ENCODE measurements around the gene SLC9B2.
"Not testable (repeated sequence)": the region's sequence is repeated elsewhere in the genome, so short reads cannot be mapped to it uniquely, and the experiment has no call there.

Gene SLC9B2

DNA sequence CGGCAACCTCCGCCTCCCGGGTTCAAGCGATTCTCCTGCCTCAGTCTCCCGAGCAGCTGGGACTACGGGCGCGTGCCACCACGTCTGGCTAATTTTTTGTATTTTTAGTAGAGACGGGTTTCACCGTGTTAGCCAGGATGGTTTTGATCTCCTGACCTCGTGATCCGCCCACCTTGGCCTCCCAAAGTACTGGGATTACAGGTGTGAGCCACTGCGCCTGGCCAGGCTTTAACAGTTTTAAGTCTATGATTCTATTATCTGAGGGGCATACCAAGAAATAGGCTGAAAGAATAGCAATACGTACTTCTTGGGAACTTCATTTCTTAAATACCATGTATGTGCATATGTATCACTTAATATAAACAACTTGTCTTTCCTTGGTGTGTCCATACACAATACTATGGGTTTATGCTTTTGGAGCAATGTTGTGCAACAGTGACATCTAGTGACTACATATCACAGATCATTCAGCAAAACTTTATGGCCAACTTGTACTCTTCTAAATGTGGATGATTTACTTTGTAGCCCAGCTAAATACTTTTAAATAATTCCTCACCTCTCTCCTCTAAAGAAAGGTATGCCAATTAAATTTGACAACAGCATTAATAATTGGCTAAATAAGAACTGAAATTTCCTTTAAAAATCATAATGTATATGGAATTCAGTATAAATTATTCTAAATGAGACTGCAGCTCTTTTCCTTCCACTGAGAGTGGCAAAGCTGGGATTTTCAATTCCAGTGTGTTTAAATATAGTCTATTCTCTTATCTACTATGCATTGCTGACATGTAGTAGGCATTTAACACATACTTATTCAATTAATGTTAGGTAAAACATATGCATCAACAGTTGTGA, 67.5 kb downstream of the SLC9B2 start:
- no peak overlapping the region for H2AFZ ChIP-seq (ENCODE audit: low read depth, low read length)
- H3K36me3 ChIP-seq (ENCODE audit: insufficient read depth, low read length) = no peaks in the 10 kb centered on the region
- TF ChIP-seq EZH2 (IDR thresholded peaks at IDR 0.05; ENCODE audit: borderline replicate concordance, low read depth, low read length, severe bottlenecking) = no peak
- TF ChIP-seq, protein P1, sequence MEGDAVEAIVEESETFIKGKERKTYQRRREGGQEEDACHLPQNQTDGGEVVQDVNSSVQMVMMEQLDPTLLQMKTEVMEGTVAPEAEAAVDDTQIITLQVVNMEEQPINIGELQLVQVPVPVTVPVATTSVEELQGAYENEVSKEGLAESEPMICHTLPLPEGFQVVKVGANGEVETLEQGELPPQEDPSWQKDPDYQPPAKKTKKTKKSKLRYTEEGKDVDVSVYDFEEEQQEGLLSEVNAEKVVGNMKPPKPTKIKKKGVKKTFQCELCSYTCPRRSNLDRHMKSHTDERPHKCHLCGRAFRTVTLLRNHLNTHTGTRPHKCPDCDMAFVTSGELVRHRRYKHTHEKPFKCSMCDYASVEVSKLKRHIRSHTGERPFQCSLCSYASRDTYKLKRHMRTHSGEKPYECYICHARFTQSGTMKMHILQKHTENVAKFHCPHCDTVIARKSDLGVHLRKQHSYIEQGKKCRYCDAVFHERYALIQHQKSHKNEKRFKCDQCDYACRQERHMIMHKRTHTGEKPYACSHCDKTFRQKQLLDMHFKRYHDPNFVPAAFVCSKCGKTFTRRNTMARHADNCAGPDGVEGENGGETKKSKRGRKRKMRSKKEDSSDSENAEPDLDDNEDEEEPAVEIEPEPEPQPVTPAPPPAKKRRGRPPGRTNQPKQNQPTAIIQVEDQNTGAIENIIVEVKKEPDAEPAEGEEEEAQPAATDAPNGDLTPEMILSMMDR (IDR thresholded peaks at IDR 0.05; ENCODE audit: borderline replicate concordance, extremely low read depth, low read length, poor library complexity, severe bottlenecking) = peak; percentile 85
- H3K9me3 ChIP-seq (ENCODE audit: insufficient read depth, low read length, severe bottlenecking) = no peaks in the 10 kb centered on the region
- no peaks in the 10 kb centered on the region for H3K4me1 ChIP-seq (ENCODE audit: insufficient read depth, low read length)
- no peaks in the 10 kb centered on the region for H3K79me2 ChIP-seq (ENCODE audit: insufficient read depth, low read length)
- no peaks in the 10 kb centered on the region for H3K27me3 ChIP-seq (ENCODE audit: insufficient read depth, low read length, poor library complexity)
- no peaks in the 10 kb centered on the region for H4K20me1 ChIP-seq (ENCODE audit: insufficient read depth, low read length)
- no peak overlapping the region for H3K27ac ChIP-seq (ENCODE audit: low read length)
- DNase-seq (peak; percentile 32), ATAC-seq (ENCODE audit: insufficient read depth, low read depth) (peak; percentile 97)
- H3K4me3 ChIP-seq (ENCODE audit: low read depth in 1 of 2, low read length in 2 of 2) = no peak overlapping the region
- no peak overlapping the region for H3K4me2 ChIP-seq (ENCODE audit: insufficient read depth, low read length)
- no peak overlapping the region for H3K9ac ChIP-seq (ENCODE audit: low read depth, low read length)

GRCh38 chr4:103002551-103002950, 74.0 kb downstream of the SLC9B2 start:
- no peak overlapping the region for H3K4me3 ChIP-seq (ENCODE audit: low read depth in 1 of 2, low read length in 2 of 2)
- H3K9ac ChIP-seq (ENCODE audit: low read depth, low read length) = no peak overlapping the region
- H2AFZ ChIP-seq (ENCODE audit: low read depth, low read length) = no peak overlapping the region
- H3K36me3 ChIP-seq (ENCODE audit: insufficient read depth, low read length) = no peaks in the 10 kb centered on the region
- no peak overlapping the region for H3K4me2 ChIP-seq (ENCODE audit: insufficient read depth, low read length)
- H3K27me3 ChIP-seq (ENCODE audit: insufficient read depth, low read length, poor library complexity) = no peaks in the 10 kb centered on the region
- no peaks in the 10 kb centered on the region for H3K4me1 ChIP-seq (ENCODE audit: insufficient read depth, low read length)
- DNase-seq (no peak), ATAC-seq (ENCODE audit: insufficient read depth, low read depth) (no peak)
- H3K79me2 ChIP-seq (ENCODE audit: insufficient read depth, low read length) = no peaks in the 10 kb centered on the region
- H3K27ac ChIP-seq (ENCODE audit: low read length) = no peak overlapping the region
- TF ChIP-seq EZH2 (IDR thresholded peaks at IDR 0.05; ENCODE audit: borderline replicate concordance, low read depth, low read length, severe bottlenecking) = no peak
- TF ChIP-seq, protein P1 (IDR thresholded peaks at IDR 0.05; ENCODE audit: borderline replicate concordance, extremely low read depth, low read length, poor library complexity, severe bottlenecking) = no peak
- no peaks in the 10 kb centered on the region for H4K20me1 ChIP-seq (ENCODE audit: insufficient read depth, low read length)
- H3K9me3 ChIP-seq (ENCODE audit: insufficient read depth, low read length, severe bottlenecking) = peaks cover 2% of the 10 kb centered on the region

DNA sequence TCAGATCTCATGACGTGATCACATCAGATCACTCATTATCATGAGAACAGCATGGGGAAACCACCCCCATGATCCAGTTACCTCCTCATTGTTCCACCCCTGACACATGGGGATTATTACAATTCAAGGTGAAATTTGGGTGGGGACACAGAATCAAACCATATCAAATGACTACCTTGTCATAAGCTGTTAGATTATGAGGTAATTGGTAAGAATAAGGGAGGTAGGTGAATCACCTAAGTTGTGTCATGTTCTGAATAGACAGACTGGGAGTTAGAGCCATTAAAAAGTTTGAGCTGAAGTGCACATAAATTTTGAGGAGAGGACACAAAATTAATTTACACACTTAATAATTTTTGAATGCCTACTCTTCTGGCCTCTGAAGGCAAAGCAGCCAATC, 81.8 kb downstream of the SLC9B2 start:
- no peak overlapping the region for H3K27ac ChIP-seq (ENCODE audit: low read length)
- H3K9me3 ChIP-seq (ENCODE audit: insufficient read depth, low read length, severe bottlenecking) = peaks cover 5% of the 10 kb centered on the region
- H2AFZ ChIP-seq (ENCODE audit: low read depth, low read length) = no peak overlapping the region
- no peaks in the 10 kb centered on the region for H4K20me1 ChIP-seq (ENCODE audit: insufficient read depth, low read length)
- H3K4me2 ChIP-seq (ENCODE audit: insufficient read depth, low read length) = no peak overlapping the region
- H3K79me2 ChIP-seq (ENCODE audit: insufficient read depth, low read length) = no peaks in the 10 kb centered on the region
- no peaks in the 10 kb centered on the region for H3K4me1 ChIP-seq (ENCODE audit: insufficient read depth, low read length)
- no peaks in the 10 kb centered on the region for H3K27me3 ChIP-seq (ENCODE audit: insufficient read depth, low read length, poor library complexity)
- DNase-seq (no peak), ATAC-seq (ENCODE audit: insufficient read depth, low read depth) (no peak)
- H3K36me3 ChIP-seq (ENCODE audit: insufficient read depth, low read length) = no peaks in the 10 kb centered on the region
- no peak overlapping the region for H3K4me3 ChIP-seq (ENCODE audit: low read depth in 1 of 2, low read length in 2 of 2)
- H3K9ac ChIP-seq (ENCODE audit: low read depth, low read length) = no peak overlapping the region
- TF ChIP-seq, protein P1 (IDR thresholded peaks at IDR 0.05; ENCODE audit: borderline replicate concordance, extremely low read depth, low read length, poor library complexity, severe bottlenecking) = no peak
- no peak for TF ChIP-seq EZH2 (IDR thresholded peaks at IDR 0.05; ENCODE audit: borderline replicate concordance, low read depth, low read length, severe bottlenecking)

DNA sequence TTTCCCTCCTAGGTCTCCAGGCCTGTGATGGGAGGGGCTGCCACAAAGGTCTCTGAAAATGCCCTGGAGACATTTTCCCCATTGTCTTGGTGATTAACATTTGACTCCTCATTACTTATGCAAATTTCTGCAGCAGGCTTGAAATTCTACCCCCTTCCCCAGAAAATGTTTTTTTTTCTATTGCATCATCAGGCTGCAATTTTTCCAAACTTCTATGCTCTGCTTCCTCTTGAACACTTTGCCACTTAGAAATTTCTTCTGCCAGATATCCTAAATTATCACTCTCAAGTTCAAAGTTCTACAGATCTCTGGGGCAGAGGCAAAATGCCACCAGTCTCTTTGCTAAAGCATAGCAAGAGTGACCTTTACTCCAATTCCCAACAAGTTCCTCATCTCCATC, 82.6 kb downstream of the SLC9B2 start:
- not testable (repeated sequence) for H3K4me3 ChIP-seq (ENCODE audit: low read depth in 1 of 2, low read length in 2 of 2); ATAC-seq (ENCODE audit: insufficient read depth, low read depth); H3K9me3 ChIP-seq (ENCODE audit: insufficient read depth, low read length, severe bottlenecking); H3K79me2 ChIP-seq (ENCODE audit: insufficient read depth, low read length); H3K4me2 ChIP-seq (ENCODE audit: insufficient read depth, low read length); H3K27me3 ChIP-seq (ENCODE audit: insufficient read depth, low read length, poor library complexity); H4K20me1 ChIP-seq (ENCODE audit: insufficient read depth, low read length); DNase-seq; H2AFZ ChIP-seq (ENCODE audit: low read depth, low read length); H3K36me3 ChIP-seq (ENCODE audit: insufficient read depth, low read length); H3K4me1 ChIP-seq (ENCODE audit: insufficient read depth, low read length); H3K27ac ChIP-seq (ENCODE audit: low read length); H3K9ac ChIP-seq (ENCODE audit: low read depth, low read length)

Measured in DND-41 (cell line).